GM21529 (cell line): ENCODE data around the gene EPHA10.
A peak's percentile ranks its signal among the peaks of the same experiment; 100 is the strongest.
"Not testable (repeated sequence)": the region's sequence is repeated elsewhere in the genome, so short reads cannot be mapped to it uniquely, and the experiment has no call there.

ENCODE experiments used
- ATAC-seq: cut with Tn5 transposase; IDR thresholded peaks from one replicate; pipeline ENCODE4 v1.9.1; 2021; ENCODE audit not compliant: unreplicated experiment

Gene EPHA10

GRCh38 chr1:37718181-37718900 lies 46.6 kb downstream of the EPHA10 start:
- no peak for ATAC-seq

- ATAC-seq = no peak
Observed at GRCh38 chr1:37717631-37718030, 47.3 kb downstream of the EPHA10 start.

GRCh38 chr1:37716321-37716720 lies 48.6 kb downstream of the EPHA10 start:
- ATAC-seq = no peak

GRCh38 chr1:37714689-37715088 lies 50.2 kb downstream of the EPHA10 start:
- ATAC-seq = no peak

GRCh38 chr1:37714226-37714625 lies 50.7 kb downstream of the EPHA10 start:
- ATAC-seq = no peak

- no peak for ATAC-seq
Observed at GRCh38 chr1:37708471-37708870, 56.4 kb downstream of the EPHA10 start.

GRCh38 chr1:37705399-37705798 lies 59.5 kb downstream of the EPHA10 start:
- ATAC-seq = no peak

- ATAC-seq = no peak
Observed at GRCh38 chr1:37704966-37705365, 60.0 kb downstream of the EPHA10 start.

- no peak for ATAC-seq
Observed at GRCh38 chr1:37703061-37703460, 61.9 kb downstream of the EPHA10 start.

GRCh38 chr1:37701051-37701450 lies 63.9 kb downstream of the EPHA10 start:
- ATAC-seq = no peak

- no peak for ATAC-seq
Observed at GRCh38 chr1:37699147-37699546, 65.8 kb downstream of the EPHA10 start.

- ATAC-seq = no peak
Observed at GRCh38 chr1:37697737-37698136, 67.2 kb downstream of the EPHA10 start.

- no peak for ATAC-seq
Observed at GRCh38 chr1:37697090-37697489, 67.8 kb downstream of the EPHA10 start.

GRCh38 chr1:37692834-37693175 lies 72.1 kb downstream of the EPHA10 start:
- no peak for ATAC-seq

GRCh38 chr1:37692078-37692833 lies 72.7 kb downstream of the EPHA10 start, which contains the start of gene CDCA8:
Gene CDCA8 (plus strand): TSS chr1:37692516. CDS start chr1:37692691, 175 bp downstream.
- peak; percentile 82 for ATAC-seq

- ATAC-seq = peak; percentile 21
Observed at GRCh38 chr1:37691497-37692077, 73.3 kb downstream of the EPHA10 start.

- ATAC-seq = no peak
Observed at GRCh38 chr1:37688926-37689325, 76.0 kb downstream of the EPHA10 start.

- not testable (repeated sequence) for ATAC-seq
Observed at GRCh38 chr1:37687764-37688163, 77.2 kb downstream of the EPHA10 start.

- ATAC-seq = no peak
Observed at GRCh38 chr1:37685722-37686121, 79.2 kb downstream of the EPHA10 start.

GRCh38 chr1:37684182-37684581 lies 80.7 kb downstream of the EPHA10 start:
- not testable (repeated sequence) for ATAC-seq

GRCh38 chr1:37682334-37682987 lies 82.5 kb downstream of the EPHA10 start:
- ATAC-seq = no peak

GRCh38 chr1:37680933-37681332 lies 84.0 kb downstream of the EPHA10 start:
- ATAC-seq = no peak
